Stimulated activated memory B cell treated with anti-CD40 and anti-IgM and Interleukin-4, amounts not matched to agents 10 μg/mL and 1 μg/mL and 100 μg/mL, for 72 hours (primary cell): ENCODE results near the gene ASB7.

ENCODE experiments used
- ATAC-seq: fragments of 150-1000 bp; cut with Tn5 transposase; 2 replicates; pipeline ENCODE4 v1.10.0; 2021
- H3K27ac Mint-ChIP-seq: one replicate; pipeline ENCODE4 v1.8.0; 2022; ENCODE audit warnings: mild to moderate bottlenecking, mixed read lengths
- H3K27me3 Mint-ChIP-seq: one replicate; pipeline ENCODE4 v1.8.0; 2022; ENCODE audit warnings: mixed read lengths
- H3K36me3 Mint-ChIP-seq: one replicate; pipeline ENCODE4 v1.8.0; 2022; ENCODE audit warnings: mixed read lengths
- H3K4me1 Mint-ChIP-seq: one replicate; pipeline ENCODE4 v1.8.0; 2022; ENCODE audit warnings: mixed read lengths
- H3K4me3 Mint-ChIP-seq: one replicate; pipeline ENCODE4 v1.8.0; 2022; ENCODE audit warnings: mild to moderate bottlenecking, moderate library complexity, mixed read lengths
- H3K9me3 Mint-ChIP-seq: one replicate; pipeline ENCODE4 v1.8.0; 2022; ENCODE audit warnings: mixed read lengths

Gene ASB7

GRCh38 chr15:100615801-100616200 is 13.4 kb downstream of the ASB7 start:
- no peaks in the 10 kb centered on the region for H3K9me3 Mint-ChIP-seq
- H3K27ac Mint-ChIP-seq = no peak overlapping the region
- H3K27me3 Mint-ChIP-seq = no peaks in the 10 kb centered on the region
- H3K4me3 Mint-ChIP-seq = no peak overlapping the region
- H3K36me3 Mint-ChIP-seq = peaks cover 72% of the 10 kb centered on the region
- peaks cover 28% of the 10 kb centered on the region for H3K4me1 Mint-ChIP-seq
- ATAC-seq = no peak

GRCh38 chr15:100616700-100617099 is 14.3 kb downstream of the ASB7 start:
- H3K36me3 Mint-ChIP-seq = peaks cover 77% of the 10 kb centered on the region

DNA sequence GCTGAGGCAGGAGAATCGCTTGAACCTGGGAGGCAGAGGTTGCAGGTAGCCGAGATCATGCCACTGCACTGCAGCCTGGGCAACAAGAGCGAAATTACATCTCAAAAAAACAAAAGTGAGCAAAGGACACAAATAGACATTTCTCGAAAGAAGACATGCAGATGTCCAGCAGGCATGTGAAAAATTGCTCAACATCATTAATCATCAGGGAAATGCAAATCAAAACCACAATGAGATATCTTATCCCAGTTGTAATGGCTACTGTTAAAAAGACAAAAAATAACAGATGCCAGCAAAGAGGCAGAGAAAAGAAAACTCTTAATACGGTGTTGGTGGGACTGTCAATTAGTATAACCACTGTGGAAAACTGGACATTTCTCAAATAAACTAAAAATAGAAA is 20.9 kb downstream of the ASB7 start:
- H3K27me3 Mint-ChIP-seq = no peaks in the 10 kb centered on the region
- peaks cover 22% of the 10 kb centered on the region for H3K4me1 Mint-ChIP-seq
- H3K4me3 Mint-ChIP-seq = no peak overlapping the region
- ATAC-seq = no peak
- no peaks in the 10 kb centered on the region for H3K9me3 Mint-ChIP-seq
- peaks cover 43% of the 10 kb centered on the region for H3K36me3 Mint-ChIP-seq
- H3K27ac Mint-ChIP-seq = no peak overlapping the region

More at GRCh38 chr15:100616700-100617099, 14.3 kb downstream of the ASB7 start:
- no peak overlapping the region for H3K27ac Mint-ChIP-seq
- H3K27me3 Mint-ChIP-seq = no peaks in the 10 kb centered on the region
- H3K9me3 Mint-ChIP-seq = no peaks in the 10 kb centered on the region
- ATAC-seq = no peak
- H3K4me1 Mint-ChIP-seq = peaks cover 28% of the 10 kb centered on the region
- H3K4me3 Mint-ChIP-seq = no peak overlapping the region

GRCh38 chr15:100627789-100628395 is 25.5 kb downstream of the ASB7 start:
- H3K4me3 Mint-ChIP-seq = no peak overlapping the region
- no peaks in the 10 kb centered on the region for H3K27me3 Mint-ChIP-seq
- H3K27ac Mint-ChIP-seq = no peak overlapping the region
- H3K36me3 Mint-ChIP-seq = peaks cover 24% of the 10 kb centered on the region
- H3K4me1 Mint-ChIP-seq = peaks cover 13% of the 10 kb centered on the region
- ATAC-seq = peak; percentile 73
- no peaks in the 10 kb centered on the region for H3K9me3 Mint-ChIP-seq

DNA sequence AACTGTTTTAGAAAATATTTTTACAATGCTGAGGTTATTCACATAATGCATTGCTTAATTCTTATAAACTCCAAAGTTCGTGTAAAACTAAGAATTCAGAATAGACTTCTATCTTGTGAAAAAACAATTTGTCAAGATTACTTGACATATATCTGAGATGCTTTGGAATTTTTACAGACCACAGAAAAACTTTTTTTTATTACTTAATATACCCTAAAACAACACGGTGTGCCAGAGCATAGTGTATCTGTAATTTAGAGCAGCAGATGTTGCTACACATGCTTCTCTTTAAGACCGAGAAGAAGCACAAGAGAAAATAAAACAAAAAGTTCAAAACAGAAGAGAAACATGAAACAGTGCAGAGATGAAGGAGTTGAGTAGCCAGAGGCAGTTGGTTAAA is 26.4 kb downstream of the ASB7 start:
- Mint-ChIP-seq H3K27me3 (no peaks in the 10 kb centered on the region), H3K4me1 (peaks cover 22% of the 10 kb centered on the region), H3K36me3 (peaks cover 30% of the 10 kb centered on the region), H3K4me3 (no peak overlapping the region), H3K9me3 (no peaks in the 10 kb centered on the region), H3K27ac (no peak overlapping the region)
- ATAC-seq = no peak

DNA sequence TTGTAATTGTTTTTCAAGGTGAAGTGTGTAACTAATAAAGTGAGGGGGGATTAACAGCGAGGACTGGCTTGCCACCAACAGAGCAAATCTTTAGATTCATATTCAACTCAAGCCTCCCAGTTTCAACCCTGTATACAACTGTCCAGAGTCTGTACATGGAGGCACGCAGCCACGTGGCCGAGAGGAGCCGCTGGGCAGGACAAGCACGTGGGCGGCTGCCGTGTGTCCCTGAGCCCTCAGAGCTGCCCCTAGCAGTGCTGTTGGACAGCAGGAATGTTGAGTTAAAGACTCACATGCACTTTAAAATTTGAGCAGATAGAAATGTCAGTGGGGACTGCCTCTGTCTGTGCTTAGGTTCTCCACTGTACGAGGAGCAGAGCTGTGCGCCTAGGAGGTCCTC is 29.4 kb downstream of the ASB7 start:
- Mint-ChIP-seq H3K27ac (no peak overlapping the region), H3K4me1 (peaks cover 45% of the 10 kb centered on the region), H3K9me3 (no peaks in the 10 kb centered on the region), H3K27me3 (no peaks in the 10 kb centered on the region), H3K36me3 (peaks cover 33% of the 10 kb centered on the region), H3K4me3 (no peak overlapping the region)
- ATAC-seq = no peak

- H3K36me3 Mint-ChIP-seq = peaks cover 33% of the 10 kb centered on the region
- peaks cover 41% of the 10 kb centered on the region for H3K4me1 Mint-ChIP-seq
Measured at GRCh38 chr15:100633763-100634075, 31.3 kb downstream of the ASB7 start.

GRCh38 chr15:100635406-100636071 is 33.1 kb downstream of the ASB7 start:
- no peak for ATAC-seq
- no peak overlapping the region for H3K27ac Mint-ChIP-seq

More at GRCh38 chr15:100633763-100634075, 31.3 kb downstream of the ASB7 start:
- ATAC-seq = no peak
- no peaks in the 10 kb centered on the region for H3K27me3 Mint-ChIP-seq
- no peak overlapping the region for H3K4me3 Mint-ChIP-seq
- no peaks in the 10 kb centered on the region for H3K9me3 Mint-ChIP-seq
- peak overlapping the region; percentile 53 for H3K27ac Mint-ChIP-seq

DNA sequence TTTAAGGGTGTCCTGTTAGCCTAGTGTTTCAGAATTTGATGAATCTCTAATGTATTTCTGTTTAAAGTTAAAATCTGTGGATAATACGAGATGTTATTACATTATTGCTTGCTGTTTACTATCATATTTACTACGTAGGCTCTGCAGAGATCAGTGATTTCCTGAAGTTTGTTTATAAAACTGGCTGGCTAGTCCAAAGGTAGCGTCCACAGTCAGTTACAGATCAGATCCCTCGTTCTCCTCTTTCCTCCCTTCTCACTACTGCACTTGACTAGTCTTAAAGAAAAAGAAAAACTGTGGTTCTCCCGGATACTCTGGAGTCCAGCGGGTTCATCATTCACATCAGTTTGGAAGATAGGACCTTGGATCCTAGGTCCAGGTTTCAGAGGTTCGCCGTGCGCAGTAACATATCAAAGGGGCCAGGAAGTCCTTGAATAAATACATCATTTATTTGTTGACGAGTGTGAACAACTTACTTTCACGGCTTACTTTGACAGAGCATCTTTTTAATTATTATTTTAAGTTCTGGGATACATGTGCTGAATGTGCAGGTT is 35.9 kb downstream of the ASB7 start:
- Mint-ChIP-seq H3K4me1 (peaks cover 64% of the 10 kb centered on the region), H3K9me3 (no peaks in the 10 kb centered on the region), H3K27me3 (no peaks in the 10 kb centered on the region), H3K27ac (no peak overlapping the region), H3K36me3 (peaks cover 18% of the 10 kb centered on the region), H3K4me3 (no peak overlapping the region)
- ATAC-seq = no peak

More at GRCh38 chr15:100635406-100636071, 33.1 kb downstream of the ASB7 start:
- H3K36me3 Mint-ChIP-seq = peaks cover 22% of the 10 kb centered on the region
- H3K4me3 Mint-ChIP-seq = no peak overlapping the region
- peaks cover 52% of the 10 kb centered on the region for H3K4me1 Mint-ChIP-seq
- H3K9me3 Mint-ChIP-seq = no peaks in the 10 kb centered on the region
- H3K27me3 Mint-ChIP-seq = no peaks in the 10 kb centered on the region

DNA sequence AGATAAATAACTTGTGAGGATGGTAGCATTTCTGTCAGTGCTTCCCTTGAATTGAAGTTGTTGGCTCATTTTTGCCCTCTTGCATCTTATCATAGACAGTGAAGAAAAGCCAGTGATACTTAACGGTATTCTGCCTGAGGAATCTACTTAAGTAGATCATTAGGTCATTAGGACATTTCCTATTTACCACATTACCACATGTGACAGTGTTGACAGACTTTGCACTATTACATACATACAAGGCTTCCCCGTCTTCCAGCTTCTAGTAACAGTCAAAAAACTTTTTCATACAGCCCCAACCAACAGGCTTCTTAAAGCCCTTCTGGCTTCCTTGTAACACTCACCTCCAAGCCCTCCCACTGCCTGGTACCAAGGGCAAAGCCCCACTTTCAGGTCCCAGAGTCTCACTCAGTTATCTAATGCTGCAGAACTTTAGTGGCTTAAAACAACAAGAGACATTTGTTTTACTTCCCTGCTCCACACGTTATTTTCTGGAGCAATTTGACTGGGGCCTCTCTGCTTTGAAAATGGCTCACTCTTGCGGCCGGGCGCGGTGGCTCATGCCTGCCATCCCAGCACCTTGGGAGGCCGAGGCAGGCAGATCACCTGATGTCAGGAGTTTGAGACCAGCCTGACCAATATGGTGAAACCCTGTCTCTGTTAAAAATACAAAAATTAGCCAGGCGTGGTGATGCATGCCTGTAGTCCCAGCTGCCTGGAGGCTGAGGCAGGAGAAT is 40.0 kb downstream of the ASB7 start:
- H3K27me3 Mint-ChIP-seq = no peaks in the 10 kb centered on the region
- peaks cover 36% of the 10 kb centered on the region for H3K4me1 Mint-ChIP-seq
- H3K4me3 Mint-ChIP-seq = no peak overlapping the region
- no peaks in the 10 kb centered on the region for H3K9me3 Mint-ChIP-seq
- H3K27ac Mint-ChIP-seq = no peak overlapping the region
- H3K36me3 Mint-ChIP-seq = peaks cover 6% of the 10 kb centered on the region
- ATAC-seq = no peak

GRCh38 chr15:100642950-100643338 is 40.6 kb downstream of the ASB7 start:
- no peak overlapping the region for H3K27ac Mint-ChIP-seq
- no peaks in the 10 kb centered on the region for H3K9me3 Mint-ChIP-seq
- H3K4me1 Mint-ChIP-seq = peaks cover 36% of the 10 kb centered on the region
- no peak for ATAC-seq
- H3K27me3 Mint-ChIP-seq = no peaks in the 10 kb centered on the region
- peaks cover 6% of the 10 kb centered on the region for H3K36me3 Mint-ChIP-seq
- H3K4me3 Mint-ChIP-seq = no peak overlapping the region

DNA sequence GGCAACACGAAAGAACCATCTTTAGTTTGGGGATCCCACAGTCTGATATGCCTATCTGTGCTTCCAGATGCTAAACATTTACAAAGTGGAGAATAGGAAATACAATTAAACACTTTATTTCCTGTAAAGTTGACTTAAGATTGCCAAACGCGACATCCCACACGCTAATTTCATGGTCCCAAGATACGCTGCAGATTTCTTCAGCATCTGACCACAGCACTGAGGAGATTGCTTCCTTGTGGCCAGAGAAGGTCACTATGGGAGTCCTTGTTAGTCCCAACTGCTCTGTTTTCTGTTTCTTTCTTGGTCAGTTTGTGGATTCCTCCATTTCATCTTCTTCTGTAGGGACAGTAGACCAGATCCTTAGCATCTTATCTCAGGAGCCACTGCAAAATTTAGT is 43.3 kb downstream of the ASB7 start:
- no peaks in the 10 kb centered on the region for H3K9me3 Mint-ChIP-seq
- H3K36me3 Mint-ChIP-seq = peaks cover 17% of the 10 kb centered on the region
- H3K27me3 Mint-ChIP-seq = no peaks in the 10 kb centered on the region
- no peak overlapping the region for H3K4me3 Mint-ChIP-seq
- H3K4me1 Mint-ChIP-seq = peaks cover 18% of the 10 kb centered on the region
- no peak for ATAC-seq
- H3K27ac Mint-ChIP-seq = no peak overlapping the region

DNA sequence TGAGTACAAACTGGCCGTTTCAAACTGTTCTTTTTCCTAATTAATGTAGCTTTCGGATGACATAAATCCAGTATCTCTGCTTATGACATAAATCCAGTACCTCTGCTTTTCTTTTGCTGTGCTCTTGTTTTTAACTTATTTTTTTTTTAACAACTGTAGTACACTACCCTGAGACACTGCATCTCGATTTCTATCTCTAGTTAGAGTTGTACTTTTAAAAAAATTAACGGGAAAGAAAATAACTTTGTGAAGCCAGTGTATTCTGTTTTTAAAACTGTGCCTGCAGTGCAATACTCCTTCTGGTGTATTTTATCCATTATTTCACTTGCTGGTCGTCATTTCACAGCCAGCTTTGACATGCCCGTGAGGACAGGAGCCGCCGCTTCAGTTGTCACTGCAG is 46.6 kb downstream of the ASB7 start:
- H3K27me3 Mint-ChIP-seq = no peaks in the 10 kb centered on the region
- no peaks in the 10 kb centered on the region for H3K9me3 Mint-ChIP-seq
- H3K4me3 Mint-ChIP-seq = no peak overlapping the region
- H3K4me1 Mint-ChIP-seq = peaks cover 8% of the 10 kb centered on the region
- ATAC-seq = no peak
- H3K27ac Mint-ChIP-seq = no peak overlapping the region
- peaks cover 22% of the 10 kb centered on the region for H3K36me3 Mint-ChIP-seq

- no peak for ATAC-seq
- no peaks in the 10 kb centered on the region for H3K27me3 Mint-ChIP-seq
- no peak overlapping the region for H3K4me3 Mint-ChIP-seq
- no peak overlapping the region for H3K27ac Mint-ChIP-seq
- H3K9me3 Mint-ChIP-seq = no peaks in the 10 kb centered on the region
- peaks cover 22% of the 10 kb centered on the region for H3K36me3 Mint-ChIP-seq
- peaks cover 8% of the 10 kb centered on the region for H3K4me1 Mint-ChIP-seq
Measured at GRCh38 chr15:100650685-100651084, 48.3 kb downstream of the ASB7 start.

DNA sequence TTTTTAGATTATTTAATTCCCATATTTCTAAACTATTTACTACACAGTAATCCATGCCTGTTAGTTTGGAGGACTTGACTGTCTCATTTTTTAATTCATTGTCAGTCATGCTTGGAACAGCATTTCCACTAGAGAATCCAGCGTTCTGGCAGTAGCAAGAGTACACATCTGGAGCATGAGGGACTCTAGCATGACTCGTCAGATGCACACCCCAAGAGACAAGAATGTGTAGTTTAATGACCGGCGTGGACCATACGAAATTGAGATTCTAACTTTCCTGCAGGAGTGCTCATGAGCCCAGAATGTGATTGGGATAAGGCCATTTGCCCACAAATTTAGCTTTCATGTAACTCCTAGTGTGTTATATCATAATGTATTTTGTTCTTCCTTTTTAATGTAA is 48.9 kb downstream of the ASB7 start:
- no peaks in the 10 kb centered on the region for H3K9me3 Mint-ChIP-seq
- H3K4me3 Mint-ChIP-seq = no peak overlapping the region
- H3K27ac Mint-ChIP-seq = no peak overlapping the region
- peaks cover 8% of the 10 kb centered on the region for H3K4me1 Mint-ChIP-seq
- ATAC-seq = no peak
- H3K36me3 Mint-ChIP-seq = peaks cover 22% of the 10 kb centered on the region
- no peaks in the 10 kb centered on the region for H3K27me3 Mint-ChIP-seq

- Mint-ChIP-seq H3K4me1 (peaks cover 8% of the 10 kb centered on the region), H3K27ac (no peak overlapping the region), H3K36me3 (peaks cover 22% of the 10 kb centered on the region), H3K4me3 (no peak overlapping the region), H3K27me3 (no peaks in the 10 kb centered on the region), H3K9me3 (no peaks in the 10 kb centered on the region)
- no peak for ATAC-seq
Measured at GRCh38 chr15:100652116-100652515, 49.7 kb downstream of the ASB7 start.
